Measurements from ENCODE around the gene GRIP1.

The GRIP1 gene

GRCh38 chr12:66662179-66662578, 16.7 kb downstream of the GRIP1 start:
- Mint-ChIP-seq H3K9me3 (no peaks in the 10 kb centered on the region), H3K27ac (ENCODE audit: low read depth) (no peak overlapping the region), H3K4me3 (no peak overlapping the region), H3K4me1 (no peaks in the 10 kb centered on the region), H3K36me3 (ENCODE audit: insufficient read depth) (no peaks in the 10 kb centered on the region), H3K27me3 (peaks cover 64% of the 10 kb centered on the region)
- DNase-seq (ENCODE audit: low spot score in 2 of 2) (no peak), ATAC-seq (replicated peaks; ENCODE audit: extremely low read depth, poor library complexity, severe bottlenecking) (no peak)

- no peak for ATAC-seq (replicated peaks; ENCODE audit: extremely low read depth, poor library complexity, severe bottlenecking)
- no peak overlapping the region for H3K4me3 Mint-ChIP-seq
Observed at GRCh38 chr12:66661357-66661756, 17.5 kb downstream of the GRIP1 start.

GRCh38 chr12:66653796-66654195, 25.1 kb downstream of the GRIP1 start:
- Mint-ChIP-seq H3K4me1 (no peaks in the 10 kb centered on the region), H3K36me3 (ENCODE audit: insufficient read depth) (no peaks in the 10 kb centered on the region), H3K27ac (ENCODE audit: low read depth) (no peak overlapping the region), H3K9me3 (no peaks in the 10 kb centered on the region), H3K4me3 (no peak overlapping the region), H3K27me3 (peaks cover 35% of the 10 kb centered on the region)
- ATAC-seq (replicated peaks; ENCODE audit: extremely low read depth, poor library complexity, severe bottlenecking) (no peak), DNase-seq (ENCODE audit: low spot score in 2 of 2) (no peak)

More at GRCh38 chr12:66661357-66661756, 17.5 kb downstream of the GRIP1 start:
- Mint-ChIP-seq H3K4me1 (no peaks in the 10 kb centered on the region), H3K36me3 (ENCODE audit: insufficient read depth) (no peaks in the 10 kb centered on the region), H3K9me3 (no peaks in the 10 kb centered on the region), H3K27me3 (peaks cover 58% of the 10 kb centered on the region), H3K27ac (ENCODE audit: low read depth) (no peak overlapping the region)
- no peak for DNase-seq (ENCODE audit: low spot score in 2 of 2)

GRCh38 chr12:66648033-66648735, 30.7 kb downstream of the GRIP1 start:
- no peak for DNase-seq (ENCODE audit: low spot score in 2 of 2)
- Mint-ChIP-seq H3K9me3 (peaks cover 5% of the 10 kb centered on the region), H3K27ac (ENCODE audit: low read depth) (no peak overlapping the region), H3K4me1 (no peaks in the 10 kb centered on the region), H3K36me3 (ENCODE audit: insufficient read depth) (no peaks in the 10 kb centered on the region), H3K27me3 (peaks cover 21% of the 10 kb centered on the region), H3K4me3 (no peak overlapping the region)
- ATAC-seq (replicated peaks; ENCODE audit: extremely low read depth, poor library complexity, severe bottlenecking), result no peak

GRCh38 chr12:66647034-66647691, 31.7 kb downstream of the GRIP1 start:
- DNase-seq (ENCODE audit: low spot score in 2 of 2) (no peak), ATAC-seq (replicated peaks; ENCODE audit: extremely low read depth, poor library complexity, severe bottlenecking) (no peak)
- Mint-ChIP-seq H3K36me3 (ENCODE audit: insufficient read depth) (no peaks in the 10 kb centered on the region), H3K4me3 (no peak overlapping the region), H3K9me3 (peaks cover 5% of the 10 kb centered on the region), H3K27ac (ENCODE audit: low read depth) (no peak overlapping the region), H3K27me3 (peaks cover 24% of the 10 kb centered on the region), H3K4me1 (no peaks in the 10 kb centered on the region)

- peaks cover 27% of the 10 kb centered on the region for H3K27me3 Mint-ChIP-seq
- H3K4me3 Mint-ChIP-seq, result no peak overlapping the region
- ATAC-seq (replicated peaks; ENCODE audit: extremely low read depth, poor library complexity, severe bottlenecking) (no peak), DNase-seq (ENCODE audit: low spot score in 2 of 2) (no peak)
- no peaks in the 10 kb centered on the region for H3K4me1 Mint-ChIP-seq
- H3K9me3 Mint-ChIP-seq, result peaks cover 5% of the 10 kb centered on the region
- H3K36me3 Mint-ChIP-seq (ENCODE audit: insufficient read depth), result no peaks in the 10 kb centered on the region
- no peak overlapping the region for H3K27ac Mint-ChIP-seq (ENCODE audit: low read depth)
Observed at GRCh38 chr12:66644151-66644550, 34.7 kb downstream of the GRIP1 start.

GRCh38 chr12:66640691-66641460, 38.0 kb downstream of the GRIP1 start:
- Mint-ChIP-seq H3K9me3 (peaks cover under 1% of the 10 kb centered on the region), H3K27ac (ENCODE audit: low read depth) (no peak overlapping the region), H3K4me1 (no peaks in the 10 kb centered on the region), H3K4me3 (no peak overlapping the region), H3K36me3 (ENCODE audit: insufficient read depth) (no peaks in the 10 kb centered on the region), H3K27me3 (peaks cover 23% of the 10 kb centered on the region)
- ATAC-seq (replicated peaks; ENCODE audit: extremely low read depth, poor library complexity, severe bottlenecking) (no peak), DNase-seq (ENCODE audit: low spot score in 2 of 2) (no peak)

GRCh38 chr12:66638666-66639065, 40.2 kb downstream of the GRIP1 start:
- Mint-ChIP-seq H3K27me3 (peaks cover 22% of the 10 kb centered on the region), H3K27ac (ENCODE audit: low read depth) (no peak overlapping the region), H3K4me1 (no peaks in the 10 kb centered on the region), H3K9me3 (no peaks in the 10 kb centered on the region), H3K4me3 (no peak overlapping the region), H3K36me3 (ENCODE audit: insufficient read depth) (no peaks in the 10 kb centered on the region)
- DNase-seq (ENCODE audit: low spot score in 2 of 2) (no peak), ATAC-seq (replicated peaks; ENCODE audit: extremely low read depth, poor library complexity, severe bottlenecking) (no peak)

- Mint-ChIP-seq H3K4me1 (no peaks in the 10 kb centered on the region), H3K4me3 (no peak overlapping the region), H3K27ac (ENCODE audit: low read depth) (no peak overlapping the region), H3K36me3 (ENCODE audit: insufficient read depth) (no peaks in the 10 kb centered on the region), H3K27me3 (peaks cover 22% of the 10 kb centered on the region), H3K9me3 (no peaks in the 10 kb centered on the region)
- no peak for ATAC-seq (replicated peaks; ENCODE audit: extremely low read depth, poor library complexity, severe bottlenecking)
- DNase-seq (ENCODE audit: low spot score in 2 of 2), result no peak
Observed at GRCh38 chr12:66637699-66638301, 41.1 kb downstream of the GRIP1 start.

- Mint-ChIP-seq H3K27me3 (peaks cover 12% of the 10 kb centered on the region), H3K27ac (ENCODE audit: low read depth) (no peak overlapping the region), H3K9me3 (no peaks in the 10 kb centered on the region), H3K4me1 (no peaks in the 10 kb centered on the region), H3K36me3 (ENCODE audit: insufficient read depth) (no peaks in the 10 kb centered on the region), H3K4me3 (no peak overlapping the region)
- DNase-seq (ENCODE audit: low spot score in 2 of 2) (no peak), ATAC-seq (replicated peaks; ENCODE audit: extremely low read depth, poor library complexity, severe bottlenecking) (no peak)
Observed at GRCh38 chr12:66636771-66637170, 42.1 kb downstream of the GRIP1 start.

- no peaks in the 10 kb centered on the region for H3K36me3 Mint-ChIP-seq (ENCODE audit: insufficient read depth)
- no peak overlapping the region for H3K4me3 Mint-ChIP-seq
- H3K9me3 Mint-ChIP-seq, result no peaks in the 10 kb centered on the region
- H3K27me3 Mint-ChIP-seq, result peaks cover 3% of the 10 kb centered on the region
- DNase-seq (ENCODE audit: low spot score in 2 of 2), result no peak
- no peak overlapping the region for H3K27ac Mint-ChIP-seq (ENCODE audit: low read depth)
- ATAC-seq (replicated peaks; ENCODE audit: extremely low read depth, poor library complexity, severe bottlenecking), result no peak
- no peaks in the 10 kb centered on the region for H3K4me1 Mint-ChIP-seq
Observed at GRCh38 chr12:66633676-66634075, 45.2 kb downstream of the GRIP1 start.

- DNase-seq (ENCODE audit: low spot score in 2 of 2), result no peak
- Mint-ChIP-seq H3K27me3 (peaks cover 24% of the 10 kb centered on the region), H3K36me3 (ENCODE audit: insufficient read depth) (no peaks in the 10 kb centered on the region), H3K4me3 (no peak overlapping the region), H3K9me3 (no peaks in the 10 kb centered on the region), H3K27ac (ENCODE audit: low read depth) (no peak overlapping the region), H3K4me1 (no peaks in the 10 kb centered on the region)
- no peak for ATAC-seq (replicated peaks; ENCODE audit: extremely low read depth, poor library complexity, severe bottlenecking)
Observed at GRCh38 chr12:66629138-66629870, 49.6 kb downstream of the GRIP1 start.
